Amniotic stem cell (primary cell): ENCODE data around the gene PCNT.
"Not testable (repeated sequence)": the region's sequence is repeated elsewhere in the genome, so short reads cannot be mapped to it uniquely, and the experiment has no call there.

ENCODE experiments used
- DNase-seq: peaks from one replicate; lab custom pipeline; 2025; lab: John Stamatoyannopoulos, UW

PCNT gene

DNA sequence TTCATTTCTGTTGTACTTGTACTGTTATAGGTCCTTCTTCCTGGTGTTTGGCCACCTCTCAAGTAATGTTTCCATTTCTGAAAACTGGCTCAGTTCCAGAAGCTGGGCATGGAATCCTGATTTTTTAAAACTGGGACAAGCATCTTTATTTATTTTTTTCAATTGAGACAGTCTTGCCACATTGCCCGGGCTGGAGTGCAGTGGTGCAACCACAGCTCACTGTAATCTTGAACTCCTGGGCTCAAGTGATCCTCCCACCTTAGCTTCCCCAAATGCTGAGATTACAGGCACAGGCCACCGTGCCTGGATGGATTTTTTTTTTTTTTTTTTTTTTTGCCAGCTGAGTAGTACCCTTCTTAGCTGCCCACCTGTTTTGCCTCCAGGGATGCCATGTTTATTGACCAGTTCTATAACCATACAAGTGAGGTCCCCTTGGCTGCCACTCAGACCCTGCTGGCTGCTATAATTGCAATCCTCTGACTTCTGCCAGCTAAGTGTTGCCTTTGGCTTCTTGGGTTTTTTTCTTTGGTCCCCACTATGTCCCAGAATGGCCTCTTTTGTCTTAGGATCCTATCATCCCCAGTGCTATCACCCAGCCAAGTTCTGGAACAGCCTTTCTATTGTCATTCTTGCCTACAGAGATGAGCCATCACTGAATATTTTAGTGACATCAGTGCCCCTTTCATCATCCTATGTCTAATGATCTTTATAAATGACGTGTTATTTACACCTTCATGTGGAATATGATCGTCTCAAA, 130.9 kb downstream of the PCNT start:
- DNase-seq = no peak

DNA sequence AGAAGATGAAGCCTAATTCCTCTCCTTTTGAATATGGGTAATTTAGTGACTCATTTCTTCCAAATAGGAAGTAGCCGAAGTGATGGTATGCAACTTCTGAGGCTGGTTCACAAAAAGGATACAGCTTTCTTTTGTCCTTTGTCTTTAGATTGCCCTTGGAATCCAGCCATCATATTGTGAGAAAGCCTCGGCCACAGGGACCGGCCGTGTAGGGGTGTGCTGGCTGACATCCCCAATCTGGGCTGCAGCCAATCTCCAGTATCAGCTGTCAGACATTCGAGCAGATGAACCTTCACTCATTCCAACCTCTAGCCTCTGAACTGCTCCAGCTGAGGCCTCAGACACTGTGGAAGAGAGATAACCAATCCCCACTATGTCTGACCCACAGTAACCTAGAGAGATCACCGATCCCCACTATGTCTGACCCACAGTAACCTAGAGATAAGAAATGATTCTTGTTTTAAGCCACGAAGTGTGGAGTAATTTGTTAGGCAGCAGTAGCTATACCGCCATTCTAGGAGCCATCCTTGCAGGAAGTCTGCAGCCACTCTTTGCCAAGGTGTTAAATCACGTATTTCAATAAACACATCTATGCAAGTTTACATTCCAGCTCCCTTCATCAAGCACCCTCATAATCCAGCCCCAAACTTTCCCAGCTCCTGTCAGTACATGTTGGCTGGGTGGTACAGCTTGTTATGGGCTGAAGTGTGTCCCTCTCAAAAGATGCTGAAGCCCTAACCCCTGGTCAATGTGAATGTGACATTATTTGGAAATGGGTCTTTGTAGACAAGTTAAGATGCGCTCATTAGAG, 131.8 kb downstream of the PCNT start:
- peak; percentile 11 for DNase-seq

DNA sequence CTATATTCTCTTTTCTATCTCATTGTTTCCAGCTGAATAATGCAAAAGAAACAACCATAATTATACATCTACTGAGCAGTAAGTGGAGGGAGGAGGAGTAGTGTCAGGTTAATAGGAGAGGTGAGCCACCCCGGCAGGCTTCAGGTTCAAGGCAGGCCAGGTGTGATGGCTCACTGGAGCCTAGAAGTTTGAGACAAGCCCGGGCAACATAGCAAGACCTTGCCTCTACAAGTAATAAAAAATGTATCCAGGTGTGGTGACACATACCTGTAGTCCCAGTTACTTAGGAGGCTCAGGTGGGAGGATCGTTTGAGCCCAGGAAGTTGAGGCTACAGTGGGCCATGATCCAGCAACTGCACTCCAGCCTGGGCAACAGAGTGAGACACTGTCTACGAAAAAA, 132.8 kb downstream of the PCNT start:
- no peak for DNase-seq

DNA sequence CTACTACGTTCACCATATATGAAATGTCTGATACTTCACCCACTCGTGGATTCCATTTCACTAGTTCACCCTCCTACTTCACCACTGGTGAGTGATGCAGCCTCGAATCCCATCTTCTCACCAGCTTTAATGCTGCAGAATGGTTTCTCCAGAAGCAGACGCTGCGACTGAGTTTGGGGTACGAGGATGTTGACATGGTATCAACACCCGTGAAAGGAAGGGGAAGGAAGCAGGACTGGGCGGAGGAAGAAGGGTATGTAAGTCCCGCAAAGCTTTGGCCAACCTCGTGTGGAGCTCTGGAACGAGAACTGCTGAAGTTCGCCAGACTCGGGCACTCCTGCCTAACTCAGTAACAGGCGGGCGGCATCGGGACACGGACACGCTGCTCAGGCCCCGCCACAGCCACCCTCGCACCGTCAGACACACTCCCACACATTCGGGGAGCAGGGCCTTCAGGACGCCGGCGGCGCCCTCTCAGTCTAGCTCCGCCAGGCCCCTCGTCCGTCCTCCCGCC, 133.9 kb downstream of the PCNT start:
- DNase-seq = peak; percentile 1

DNA sequence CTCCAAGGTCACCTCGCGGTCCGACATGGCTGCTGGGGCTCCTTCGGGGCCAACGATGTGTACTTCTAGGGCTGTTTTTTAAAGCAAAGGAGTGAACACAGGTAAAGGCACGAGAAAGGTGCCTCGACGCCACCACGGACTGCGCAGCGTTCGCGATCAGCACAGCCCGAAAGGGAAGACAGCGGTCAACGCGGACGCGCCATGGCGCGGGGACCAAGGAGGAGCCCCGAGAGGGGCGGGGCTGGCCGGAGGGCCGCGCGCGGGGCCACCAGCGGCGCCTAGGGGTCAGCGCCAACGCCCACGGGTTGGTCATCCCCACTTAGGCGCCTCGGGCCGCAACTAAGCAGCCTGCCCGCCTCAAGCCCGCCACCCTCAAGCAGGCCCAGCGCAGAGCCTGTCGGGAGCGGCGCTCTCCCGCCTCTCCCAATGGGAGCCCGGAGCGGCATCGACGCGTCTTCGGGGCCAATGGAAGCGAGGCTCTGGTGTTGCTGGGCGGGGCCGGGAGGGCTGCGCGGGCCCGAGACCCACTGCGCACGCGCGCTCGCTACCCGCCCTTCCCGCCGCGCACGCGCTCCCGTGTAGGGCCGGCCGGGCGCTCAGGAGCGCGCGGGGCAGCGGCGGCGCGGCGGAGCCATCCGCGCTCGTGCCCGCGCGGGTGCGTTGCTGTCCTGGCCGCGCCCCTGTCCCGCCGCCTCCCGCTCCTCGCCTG, 134.5 kb downstream of the PCNT start, which contains the start of gene DIP2A:
DIP2A (plus strand) TSS at position 577 of the 709 bp plus-strand sequence. CDS start 241 bp downstream, outside the sequence.
- peak; percentile 95 for DNase-seq

DNA sequence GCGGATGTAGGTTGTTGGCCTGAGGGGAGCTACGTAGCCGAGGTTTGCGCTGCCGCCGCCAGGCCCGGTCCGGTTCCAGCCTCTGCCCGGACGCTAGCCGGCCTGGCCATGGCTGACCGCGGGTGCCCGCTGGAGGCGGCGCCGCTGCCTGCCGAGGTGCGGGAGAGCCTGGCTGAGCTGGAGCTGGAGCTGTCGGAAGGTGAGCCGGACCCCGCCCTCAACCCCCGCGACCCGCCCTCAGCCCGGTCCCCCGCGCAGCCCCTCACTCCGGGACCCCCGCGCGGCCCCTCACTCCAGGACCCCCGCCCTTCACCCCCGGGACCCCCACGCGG, 135.0 kb downstream of the PCNT start:
- DNase-seq = no peak

DNA sequence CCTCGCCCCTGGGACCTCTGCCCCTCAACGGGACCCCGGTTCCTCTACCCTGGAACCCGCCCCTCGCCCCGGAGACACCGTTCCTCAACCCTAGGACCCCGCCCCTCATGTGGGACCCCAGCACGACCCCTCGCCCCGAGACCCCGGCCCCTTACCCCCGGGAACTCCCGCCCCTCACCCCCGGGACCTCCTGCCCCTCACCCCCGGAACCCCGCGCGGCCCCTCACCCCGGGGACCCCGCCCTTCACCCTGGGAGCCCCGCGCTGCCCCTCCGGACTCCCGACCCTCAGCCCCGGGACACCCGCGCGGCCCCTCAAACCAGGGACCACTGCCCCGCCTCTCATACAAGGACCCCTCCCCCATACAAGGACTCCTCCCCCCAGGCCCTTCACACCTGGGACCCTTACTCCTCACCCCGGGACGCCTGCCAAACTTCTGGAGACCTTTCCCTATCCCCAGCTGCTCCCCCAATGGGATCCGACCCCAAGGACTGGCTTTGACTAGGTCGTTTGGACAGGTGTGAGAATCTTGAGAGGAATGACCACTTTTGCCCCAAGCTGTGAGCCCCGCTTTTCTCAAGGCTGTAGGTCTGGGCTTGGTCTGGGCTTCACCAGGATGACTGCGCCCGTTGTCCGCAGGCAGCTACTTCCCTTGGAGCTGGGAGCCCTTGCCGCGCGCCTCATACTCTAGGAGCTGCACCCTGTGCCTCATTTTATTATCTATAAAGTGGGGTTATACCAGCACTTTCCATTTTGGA, 135.6 kb downstream of the PCNT start:
- no peak for DNase-seq

DNA sequence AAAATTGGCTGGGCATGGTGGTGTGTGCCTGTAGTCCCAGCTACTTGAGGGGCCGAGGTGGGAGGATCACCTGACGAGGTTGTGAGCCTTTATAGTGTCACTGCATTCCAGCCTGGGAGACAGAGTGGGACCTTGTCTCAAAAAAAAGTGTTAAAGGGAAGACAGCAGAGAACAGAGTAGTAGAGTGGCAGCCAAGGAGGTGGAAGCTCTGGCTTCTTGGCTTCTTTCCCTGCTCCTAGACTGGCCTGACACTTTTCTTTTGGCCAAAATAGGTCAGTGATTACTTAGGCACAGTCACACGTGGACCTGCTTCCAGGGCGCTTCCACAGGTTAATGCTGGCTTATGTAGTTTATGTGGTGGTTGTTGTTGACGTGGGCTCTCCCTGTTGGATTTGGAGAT, 138.0 kb downstream of the PCNT start:
- DNase-seq = no peak

DNA sequence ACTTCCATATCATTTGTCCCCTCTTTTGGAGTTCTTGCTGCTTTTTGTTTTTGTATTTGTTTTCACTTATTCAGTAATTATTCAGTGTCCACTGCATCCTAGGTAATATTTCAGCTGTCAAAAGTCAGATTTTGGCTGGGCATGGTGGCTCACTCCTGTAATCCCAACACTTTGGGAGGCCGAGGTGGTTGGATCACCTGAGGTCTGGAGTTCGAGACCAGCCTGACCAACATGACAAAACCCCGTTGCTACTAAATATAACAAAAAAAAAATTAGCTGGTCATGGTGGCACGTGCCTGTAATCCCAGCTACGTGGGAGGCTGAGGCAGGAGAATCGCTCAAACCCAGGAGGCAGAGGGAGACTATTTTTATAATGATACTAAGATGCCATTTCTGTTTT, 141.2 kb downstream of the PCNT start:
- not testable (repeated sequence) for DNase-seq

DNA sequence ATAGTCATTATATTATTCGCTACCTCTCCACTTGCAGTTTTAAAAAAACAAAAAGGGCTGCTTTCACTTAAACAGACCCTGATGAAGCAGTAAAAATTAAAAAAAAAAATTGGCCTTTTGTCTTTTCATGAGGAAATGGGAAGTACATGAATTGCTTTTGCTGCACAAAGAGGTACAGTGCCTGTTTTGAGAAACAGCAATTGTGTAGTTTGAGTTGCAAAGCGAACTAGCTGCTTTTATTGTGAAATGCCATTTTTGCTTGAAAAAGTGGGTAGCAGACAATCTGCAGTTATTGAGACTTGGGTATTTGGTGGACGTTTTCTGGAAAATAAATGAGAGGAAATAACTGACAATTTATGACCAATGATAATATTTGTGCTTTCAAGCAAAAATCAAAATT, 141.7 kb downstream of the PCNT start:
- no peak for DNase-seq

DNA sequence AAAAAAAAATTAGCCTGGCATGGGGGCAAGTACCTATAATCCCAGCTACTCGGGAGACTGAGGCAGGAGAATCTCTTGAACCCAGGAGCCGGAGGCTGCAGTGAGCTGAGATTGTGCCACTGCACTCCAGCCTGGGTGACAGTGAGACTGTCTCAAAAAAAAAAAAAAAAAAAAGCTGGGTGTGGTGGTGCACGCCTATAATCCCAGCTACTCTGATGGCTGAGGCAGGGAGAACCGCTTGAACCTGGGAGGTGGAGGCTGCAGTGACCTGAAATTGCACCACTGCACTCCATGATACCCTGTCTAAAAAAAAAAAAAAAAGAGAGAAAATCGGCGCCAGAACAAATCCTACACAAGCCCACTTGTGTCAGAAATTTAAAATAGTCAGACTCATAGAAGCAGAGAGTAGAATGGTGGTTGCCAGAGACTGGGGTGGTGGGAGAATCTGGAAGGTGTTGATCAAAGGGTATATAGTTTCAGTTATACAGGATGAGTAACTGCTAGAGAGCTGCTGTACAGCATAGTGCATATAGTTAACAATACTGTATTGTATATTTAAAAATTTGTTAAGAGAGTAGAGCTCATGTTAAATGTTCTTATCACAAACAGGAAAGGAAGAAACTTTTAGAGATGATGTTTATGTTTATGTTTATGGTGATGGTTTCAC, 144.3 kb downstream of the PCNT start:
- no peak for DNase-seq

DNA sequence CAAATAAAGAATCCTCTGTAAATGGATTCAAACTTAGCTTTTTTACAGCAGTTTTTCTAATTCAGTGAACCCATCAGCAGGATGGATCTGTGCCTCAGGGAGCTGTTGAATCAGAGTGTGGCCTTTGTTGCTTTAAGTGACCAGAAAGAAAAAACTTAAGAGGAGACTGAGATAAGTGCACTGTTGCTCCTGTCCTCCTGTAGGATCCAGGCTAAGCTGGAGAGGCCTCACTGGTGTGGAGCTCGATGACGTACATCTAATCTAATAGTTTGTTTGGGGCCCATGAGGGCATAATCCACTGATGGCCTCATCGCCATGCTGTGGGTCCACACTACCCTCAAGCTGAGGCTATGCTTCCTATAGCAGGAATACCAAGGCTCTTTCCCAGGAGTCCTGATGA, 145.3 kb downstream of the PCNT start:
- no peak for DNase-seq

DNA sequence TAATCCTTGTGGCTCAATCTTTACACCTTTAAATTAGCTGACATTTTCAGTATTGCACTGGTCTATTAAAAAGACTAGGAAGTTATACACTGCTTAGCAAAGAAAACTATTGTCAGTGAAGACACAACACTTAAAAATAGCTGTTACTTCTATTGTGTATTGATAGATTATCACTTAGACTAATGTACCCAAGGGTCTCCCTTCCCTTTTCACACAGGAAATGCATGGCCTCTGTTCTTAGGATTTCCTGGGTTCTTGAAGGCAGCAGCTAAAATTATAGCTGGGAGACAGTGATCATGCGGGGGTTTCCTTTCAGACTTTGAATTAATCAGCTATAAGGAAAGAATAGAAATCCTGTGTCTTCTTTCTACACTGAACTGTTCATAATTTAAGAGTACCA, 147.6 kb downstream of the PCNT start:
- no peak for DNase-seq

DNA sequence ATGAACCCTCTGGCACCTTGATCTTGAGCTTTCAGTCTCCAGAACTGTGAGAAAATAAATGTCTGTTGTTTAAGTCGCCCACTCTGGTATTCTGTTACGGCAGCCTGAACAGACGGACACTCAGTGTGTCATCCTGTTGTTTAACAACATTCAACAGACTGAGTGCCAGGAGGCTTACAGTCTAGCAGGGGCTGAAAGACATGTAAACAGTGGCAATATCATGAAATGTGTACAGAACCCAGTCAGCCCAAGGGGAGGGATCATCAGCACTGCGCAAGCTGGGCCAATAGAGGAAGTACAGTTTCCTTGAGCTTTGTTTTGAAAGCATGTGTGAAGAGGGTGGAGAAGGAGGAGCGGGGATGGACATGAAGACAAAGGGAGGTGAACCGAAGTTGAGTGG, 148.3 kb downstream of the PCNT start:
- no peak for DNase-seq

DNA sequence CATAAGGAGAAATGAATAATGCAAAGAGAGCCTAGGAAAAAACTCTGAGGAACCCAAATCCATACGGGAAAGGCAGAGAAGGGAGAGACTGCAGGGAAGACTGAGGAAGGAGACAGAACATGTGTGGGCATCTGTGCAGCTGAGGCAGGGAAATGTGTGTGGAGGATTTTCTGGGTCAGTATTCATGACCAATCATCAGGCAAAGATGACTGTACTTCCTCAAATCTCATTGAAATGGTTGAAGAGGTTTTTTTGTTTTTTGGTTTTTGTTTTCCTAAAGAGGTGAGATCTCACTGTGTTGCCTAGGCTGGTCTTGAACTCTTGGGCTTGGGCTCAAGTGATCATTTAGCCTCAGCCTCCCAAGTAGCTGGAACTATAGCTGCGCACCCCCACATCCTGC, 150.4 kb downstream of the PCNT start:
- DNase-seq = no peak

DNA sequence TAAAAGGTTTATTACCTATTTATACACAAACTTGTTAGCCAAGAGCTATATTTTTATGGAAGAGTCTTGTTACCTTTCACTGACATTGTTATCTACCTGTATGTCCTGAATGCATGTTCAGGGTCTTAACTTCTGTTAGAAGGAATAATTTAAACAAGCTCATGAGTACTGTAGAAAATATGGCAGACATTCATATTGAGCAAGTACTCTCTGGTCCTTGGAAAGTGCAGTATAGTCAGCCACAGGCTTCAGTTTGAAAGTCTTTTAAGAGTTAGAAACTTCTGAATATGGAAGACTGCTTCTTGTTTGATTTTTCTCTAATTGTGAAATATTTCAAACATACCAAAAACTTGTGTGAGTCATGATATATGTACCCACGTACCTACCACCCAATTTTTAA, 151.3 kb downstream of the PCNT start:
- no peak for DNase-seq

DNA sequence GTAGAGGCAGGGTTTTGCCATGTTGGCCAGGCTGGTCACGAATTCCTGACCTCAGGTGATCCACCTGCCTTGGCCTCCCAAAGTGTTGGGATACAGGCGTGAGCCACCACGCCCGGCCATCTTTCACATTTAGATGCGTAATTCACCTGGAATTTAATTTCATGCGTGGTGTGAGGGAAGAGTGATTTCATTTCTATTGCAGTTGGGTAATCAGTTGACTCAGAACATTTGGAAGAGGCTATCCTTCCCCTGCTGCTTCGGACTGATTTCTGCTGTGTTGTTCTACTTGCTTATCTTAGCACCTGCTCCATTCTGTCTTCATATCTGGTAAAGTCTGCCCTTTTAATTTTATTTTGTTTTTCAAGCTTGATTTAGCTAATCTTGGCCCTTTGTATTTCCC, 153.8 kb downstream of the PCNT start:
- no peak for DNase-seq

DNA sequence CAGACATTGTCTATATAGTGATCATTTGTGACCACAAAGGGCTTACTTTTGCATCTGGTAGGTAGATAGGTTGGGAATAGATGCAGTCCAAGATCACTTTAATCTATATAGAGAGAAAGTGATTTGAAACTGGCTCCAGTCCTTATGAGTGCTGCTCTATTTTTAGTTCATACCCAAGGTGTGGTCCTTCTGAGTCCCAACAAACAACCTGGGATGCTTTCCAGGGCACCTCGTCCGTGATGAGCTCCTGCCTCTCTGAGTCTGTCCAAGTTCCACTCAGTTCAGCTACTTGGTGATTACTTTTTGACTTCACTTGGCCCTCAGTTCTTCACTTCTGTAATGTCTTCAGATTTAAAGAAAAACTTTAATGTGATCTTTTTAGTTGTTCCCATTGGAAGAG, 155.0 kb downstream of the PCNT start:
- no peak for DNase-seq

DNA sequence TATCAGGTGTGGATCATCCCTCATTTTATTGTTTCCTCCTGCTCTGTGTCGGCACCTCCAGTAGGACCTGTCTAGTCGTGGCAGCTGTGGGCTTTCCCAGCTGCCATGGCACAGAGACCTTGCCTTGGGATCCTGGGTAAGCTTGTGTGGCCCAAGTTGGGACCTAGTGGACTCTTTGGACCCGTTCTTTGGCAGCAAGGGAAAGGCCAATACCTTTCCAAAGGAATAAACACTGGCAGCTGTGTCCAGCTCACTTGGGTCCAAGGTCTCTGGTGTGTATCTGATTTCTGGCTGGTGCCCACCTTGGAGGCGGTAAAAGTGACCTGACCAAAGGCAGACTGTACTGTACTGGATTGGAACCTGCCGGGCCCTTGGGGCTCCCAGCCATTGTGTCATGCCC, 156.5 kb downstream of the PCNT start:
- no peak for DNase-seq

DNA sequence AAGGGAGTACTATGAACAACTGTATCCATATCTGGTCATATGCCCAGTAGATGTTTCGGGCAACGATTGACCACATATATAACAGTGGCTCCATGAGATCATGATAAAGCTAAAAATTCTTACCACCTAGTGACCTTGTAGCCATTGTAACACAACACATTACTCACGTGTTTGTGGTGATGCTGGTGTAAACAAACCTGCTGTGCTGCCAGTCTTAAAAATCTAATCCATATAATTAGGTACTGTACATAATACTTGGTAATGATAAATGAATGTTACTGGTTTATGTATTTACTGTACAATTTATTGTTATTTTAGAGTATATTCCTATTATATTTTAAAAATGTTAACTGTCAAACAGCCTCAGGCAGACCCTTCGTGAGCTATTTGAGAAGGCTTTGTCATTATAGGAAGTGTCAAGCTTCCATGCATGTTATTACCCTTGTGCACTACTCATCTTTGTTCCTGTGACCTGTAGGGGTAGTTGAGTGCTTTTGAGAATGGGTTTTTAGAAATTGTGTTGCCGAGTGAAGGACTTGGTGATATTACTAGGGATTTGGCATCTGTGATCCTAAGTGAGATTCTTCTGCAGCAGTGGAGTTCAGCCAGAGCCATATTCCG, 158.4 kb downstream of the PCNT start:
- DNase-seq = no peak

DNA sequence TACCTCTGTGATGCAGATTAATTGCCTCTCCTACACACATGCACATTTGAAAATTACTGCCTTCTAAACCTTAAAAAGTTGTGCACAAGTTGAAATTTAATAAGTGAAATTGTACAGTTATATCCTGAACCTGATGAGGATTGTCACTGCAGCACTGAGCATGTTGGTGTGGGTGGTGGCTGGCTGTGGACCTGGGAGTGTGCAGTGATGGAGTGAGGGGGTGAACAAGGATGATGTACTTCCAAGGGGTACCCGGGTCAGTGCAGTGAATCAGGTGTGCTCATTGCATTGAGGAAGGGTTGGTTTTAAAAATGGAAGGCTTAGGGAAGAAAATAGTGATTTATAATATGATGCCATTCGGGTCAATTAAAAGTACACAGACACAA, 158.9 kb downstream of the PCNT start:
- no peak for DNase-seq
